Islet precursor cell (in vitro differentiated cells): ENCODE results near the gene FRMD3.
A peak's percentile ranks its signal among the peaks of the same experiment; 100 is the strongest.

ENCODE experiments used
- DNase-seq: peaks from one replicate; pipeline ENCODE4 v3.0.0-alpha.2; 2018

FRMD3 gene

DNA sequence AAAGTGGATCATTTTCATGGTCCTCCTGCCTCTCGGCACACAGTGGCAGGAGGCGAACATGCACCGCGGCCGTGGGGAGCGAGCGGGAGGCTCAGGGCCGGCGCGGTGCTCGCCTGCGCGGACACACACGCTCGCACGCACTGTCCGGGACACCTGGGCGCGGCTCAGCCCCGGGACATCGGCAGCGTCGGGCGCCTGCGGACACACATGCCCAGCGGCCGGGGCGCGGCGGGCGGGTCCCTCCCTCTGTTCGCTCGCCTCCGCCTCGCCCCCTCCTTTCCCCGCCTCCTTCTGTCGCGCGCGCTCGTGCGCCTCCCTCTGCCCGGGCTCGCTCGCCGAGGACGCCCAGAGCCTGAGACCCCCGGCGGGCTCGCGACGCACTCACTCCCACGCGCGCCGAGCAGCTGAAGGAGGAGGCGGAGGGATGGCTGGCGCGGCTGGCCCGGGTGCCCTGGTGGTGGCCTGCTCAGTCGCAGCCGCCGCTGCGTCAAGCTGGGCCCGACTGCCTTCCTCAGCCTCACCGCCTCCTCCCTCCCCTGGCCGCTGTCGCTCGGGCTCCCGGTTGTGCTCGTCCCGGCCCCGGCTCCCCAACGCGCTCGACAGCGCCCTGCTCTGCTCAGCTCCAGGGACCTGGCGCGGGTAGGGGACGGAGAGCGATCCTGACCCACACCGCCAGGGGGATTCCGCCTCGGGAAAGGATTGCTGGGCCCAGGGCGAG is at the start of gene FRMD3:
Gene FRMD3 (minus strand): TSS at position 230 of the 718 bp plus-strand sequence. CDS start 170 bp downstream, at position 60.
- DNase-seq = peak; percentile 95

GRCh38 chr9:83584995-83585394 is 46.8 kb upstream of the FRMD3 start:
- DNase-seq = no peak

GRCh38 chr9:83583151-83584014 is 45.2 kb upstream of the FRMD3 start:
- peak; percentile 82 for DNase-seq

GRCh38 chr9:83582029-83582428 is 43.8 kb upstream of the FRMD3 start:
- DNase-seq = no peak

DNA sequence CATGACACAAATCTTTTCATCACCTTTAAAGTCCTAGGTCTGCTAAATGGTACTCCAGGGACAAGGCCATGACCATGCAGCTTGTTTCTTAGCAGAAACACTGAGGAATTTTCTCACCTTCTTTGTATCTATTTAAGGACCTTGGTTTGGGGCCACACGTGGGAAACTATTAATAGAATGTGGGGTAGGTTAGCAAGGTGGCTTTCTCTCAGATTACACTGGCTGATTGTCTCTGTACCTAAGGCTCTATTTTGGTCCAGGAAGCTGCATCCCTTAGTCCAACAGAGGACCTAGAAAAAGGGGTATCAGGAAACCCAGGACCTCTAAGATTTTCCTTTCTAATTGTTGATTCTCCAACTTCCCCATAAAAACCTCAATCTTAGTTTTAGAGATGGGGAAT is 36.3 kb upstream of the FRMD3 start:
- no peak for DNase-seq

GRCh38 chr9:83572524-83572923 is 34.3 kb upstream of the FRMD3 start:
- DNase-seq = no peak

GRCh38 chr9:83570359-83570758 is 32.2 kb upstream of the FRMD3 start:
- DNase-seq = no peak

GRCh38 chr9:83569326-83569725 is 31.1 kb upstream of the FRMD3 start:
- DNase-seq = no peak

GRCh38 chr9:83563360-83563759 is 25.2 kb upstream of the FRMD3 start:
- no peak for DNase-seq

- no peak for DNase-seq
These were observed 22.1 kb upstream of the FRMD3 start for GRCh38 chr9:83560169-83560826.

GRCh38 chr9:83557771-83558170 is 19.6 kb upstream of the FRMD3 start:
- no peak for DNase-seq

DNA sequence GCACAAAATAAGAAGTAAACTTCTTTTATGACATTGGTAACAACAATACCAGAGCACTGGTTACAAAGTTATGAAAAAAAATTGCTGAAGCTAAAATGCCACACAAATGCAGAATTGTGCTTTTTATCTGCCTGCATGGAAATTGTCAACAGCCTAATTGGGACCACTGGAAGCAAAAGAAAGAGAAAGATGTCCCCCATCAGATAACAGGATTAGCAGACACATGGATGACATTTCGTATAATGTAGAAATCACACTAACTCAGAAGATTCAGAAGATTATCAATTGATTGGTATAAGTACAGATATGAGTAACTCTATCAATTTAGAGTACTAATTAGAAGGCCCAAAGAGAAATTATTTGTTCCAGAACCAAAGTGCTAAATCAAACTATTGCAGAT is 19.1 kb upstream of the FRMD3 start:
- no peak for DNase-seq

DNA sequence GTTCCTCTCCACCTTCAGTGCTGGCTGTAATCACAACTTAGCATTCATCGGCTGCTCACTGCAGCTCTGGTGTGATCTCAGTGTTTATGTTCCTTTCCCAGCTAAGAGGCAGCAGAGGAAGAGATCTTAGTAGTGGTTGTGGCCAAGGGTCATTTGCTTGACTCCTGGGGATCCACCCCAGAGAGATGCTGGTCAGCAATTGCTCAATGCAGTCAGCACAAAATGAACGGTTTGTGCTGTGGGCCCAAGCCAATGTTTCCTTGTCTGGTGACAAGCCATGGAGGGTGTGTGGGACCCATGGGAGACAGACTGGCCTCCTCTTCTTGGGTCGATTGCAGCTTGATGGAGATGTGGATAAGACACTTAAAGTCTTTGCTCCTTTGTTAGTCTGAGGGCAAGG is 16.1 kb upstream of the FRMD3 start:
- DNase-seq = no peak

DNA sequence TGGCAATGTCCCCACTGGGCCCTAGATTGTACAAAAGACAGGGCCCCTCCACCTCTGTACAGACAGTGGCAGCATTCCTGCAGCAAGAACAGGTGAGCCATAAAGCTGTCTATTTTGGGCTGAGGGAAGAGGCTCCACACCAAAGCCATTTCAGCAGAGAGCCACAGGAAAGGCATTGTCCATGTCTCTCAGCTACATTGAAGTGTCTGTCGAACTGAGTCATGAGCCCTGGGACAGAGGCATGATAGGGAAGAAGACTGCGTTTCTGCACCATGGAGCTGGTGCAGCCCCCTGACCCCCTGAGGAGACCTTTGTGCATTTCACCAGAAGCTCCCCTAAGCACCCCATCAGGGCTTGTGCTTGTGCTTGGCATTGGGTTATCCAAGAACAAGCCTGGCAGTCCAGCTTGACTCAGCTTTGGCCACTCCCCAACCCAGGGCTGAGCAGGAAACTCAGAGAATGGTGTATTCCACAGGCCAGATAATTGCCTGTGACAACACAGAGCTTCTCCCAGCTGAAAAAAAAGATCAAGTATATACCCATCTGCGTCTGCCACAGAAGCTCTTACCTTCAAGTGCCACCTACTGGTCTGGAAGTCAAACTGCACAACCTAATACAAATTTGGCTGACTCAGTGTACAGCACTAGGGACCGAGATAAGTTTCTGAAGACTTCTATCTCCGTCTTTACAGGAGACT is 5.9 kb upstream of the FRMD3 start:
- DNase-seq = peak; percentile 86

DNA sequence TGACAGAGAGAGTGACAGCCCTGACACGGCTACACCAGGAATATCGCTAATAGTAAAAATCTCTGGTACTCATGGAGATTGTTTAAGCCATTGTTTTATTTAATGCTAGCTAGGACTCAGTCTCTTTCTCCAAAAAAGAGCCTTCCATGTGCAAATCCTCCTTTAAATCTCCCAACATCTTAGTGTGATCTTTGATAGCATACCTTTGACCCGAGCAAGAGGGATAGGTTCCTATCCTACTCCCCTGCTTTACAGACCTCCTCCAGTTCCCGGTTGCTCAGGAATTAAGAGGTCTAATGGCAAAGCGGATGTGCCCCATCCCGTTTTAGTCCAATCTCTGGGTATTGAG is 663 bp upstream of the FRMD3 start:
- DNase-seq = no peak

DNA sequence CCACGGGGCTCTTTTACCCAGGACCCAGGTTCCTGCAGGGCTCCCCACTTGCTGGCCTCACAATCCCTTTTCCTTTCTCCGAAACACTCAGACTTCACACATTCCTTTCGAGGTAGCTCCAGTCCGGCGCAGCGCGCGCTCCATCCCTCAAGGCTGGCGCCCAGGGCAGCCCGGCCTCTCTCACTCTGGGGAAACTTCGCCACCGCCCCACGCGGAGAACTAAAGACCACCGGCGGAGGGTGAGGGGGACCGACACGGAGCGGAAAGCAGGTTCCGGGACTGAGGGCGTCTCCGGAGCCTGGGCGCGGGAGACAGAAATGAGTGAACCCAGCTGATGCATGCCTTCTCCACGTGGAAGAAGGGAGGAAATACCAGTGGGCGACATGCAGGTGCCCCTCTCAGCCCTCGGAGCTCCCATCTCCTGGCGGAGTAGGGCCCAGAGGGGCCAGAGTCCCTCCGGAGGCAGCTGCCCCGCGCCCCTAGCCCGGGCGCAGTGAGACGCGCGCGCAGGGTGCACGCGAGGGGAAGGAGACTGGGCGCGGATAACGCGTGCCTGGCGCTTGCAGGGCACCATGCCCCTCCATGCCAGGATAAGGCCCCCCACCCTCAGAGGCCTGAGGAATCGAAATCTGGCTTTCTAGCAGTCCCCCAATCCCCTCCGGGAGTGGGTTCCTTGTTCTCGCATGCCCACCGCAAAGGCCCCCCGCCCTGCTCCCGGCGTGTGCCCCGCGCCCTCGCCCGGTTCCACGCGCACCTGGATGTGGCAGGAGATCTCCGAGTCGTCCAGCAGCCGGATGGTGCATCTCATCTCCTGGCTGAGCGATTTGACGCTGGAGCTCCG is 650 bp downstream of the FRMD3 start:
- DNase-seq = no peak

- DNase-seq = no peak
These were observed 1.9 kb downstream of the FRMD3 start for GRCh38 chr9:83536332-83536731.

- no peak for DNase-seq
These were observed 2.5 kb downstream of the FRMD3 start for GRCh38 chr9:83535736-83536135.

- no peak for DNase-seq
These were observed 4.9 kb downstream of the FRMD3 start for GRCh38 chr9:83533296-83533695.

GRCh38 chr9:83526901-83527300 is 11.3 kb downstream of the FRMD3 start:
- DNase-seq = peak; percentile 93

DNA sequence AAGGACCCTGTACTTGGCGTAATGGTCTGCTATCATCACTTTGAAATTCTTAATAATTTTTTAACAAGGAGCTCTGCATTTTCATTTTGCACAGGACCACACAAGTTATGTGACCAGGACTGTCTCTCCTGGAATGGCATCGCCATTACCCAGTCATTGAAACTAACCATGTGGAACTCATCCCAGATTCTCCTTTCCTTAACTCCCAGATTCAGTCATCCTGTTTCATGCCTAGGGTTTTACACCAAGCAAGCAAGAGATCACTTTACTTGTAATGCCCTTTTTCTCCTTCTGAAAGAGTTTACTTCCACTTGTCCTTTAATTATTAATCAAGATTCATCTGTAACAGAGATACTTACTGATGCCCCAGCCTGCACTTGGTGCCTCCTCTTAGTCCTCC is 12.0 kb downstream of the FRMD3 start:
- DNase-seq = no peak

GRCh38 chr9:83523684-83524083 is 14.5 kb downstream of the FRMD3 start:
- no peak for DNase-seq
